Parathyroid adenoma (tissue), 2 donors: ENCODE results near the gene PSMB5.

Experiments used
- H2AFZ ChIP-seq: fragments of 300-600 bp; sonication (generic); one replicate; pipeline ENCODE4 v1.7.0; 2017; ENCODE audit warnings: antibody characterized with exemption, mild to moderate bottlenecking
- H3K27ac ChIP-seq: fragments of 300-600 bp; sonication (generic); one replicate; pipeline ENCODE4 v1.7.0; 2017
- H3K27me3 ChIP-seq: fragments of 300-600 bp; sonication (generic); one replicate; pipeline ENCODE4 v1.7.0; 2017; ENCODE audit warnings: low read length; ENCODE audit not compliant: control insufficient read depth, insufficient read depth
- H3K36me3 ChIP-seq: fragments of 300-600 bp; sonication (generic); one replicate; pipeline ENCODE4 v1.7.0; 2017; ENCODE audit warnings: low read length; ENCODE audit not compliant: control insufficient read depth, insufficient read depth
- H3K4me1 ChIP-seq: fragments of 300-600 bp; sonication (generic); one replicate; pipeline ENCODE4 v1.7.0; 2017; ENCODE audit warnings: control low read depth
- H3K4me2 ChIP-seq: fragments of 300-600 bp; sonication (generic); one replicate; pipeline ENCODE4 v1.7.0; 2017; ENCODE audit warnings: low read length
- H3K4me3 ChIP-seq: fragments of 300-600 bp; sonication (generic); one replicate; pipeline ENCODE4 v1.7.0; 2017; ENCODE audit warnings: low read depth, low read length
- H3K79me2 ChIP-seq: fragments of 300-600 bp; sonication (generic); one replicate; pipeline ENCODE4 v1.7.0; 2017; ENCODE audit warnings: control low read depth
- H3K9ac ChIP-seq: fragments of 300-600 bp; sonication (generic); one replicate; pipeline ENCODE4 v1.7.0; 2017; ENCODE audit warnings: mild to moderate bottlenecking
- H3K9me3 ChIP-seq: fragments of 300-600 bp; sonication (generic); one replicate; pipeline ENCODE4 v1.7.0; 2017; ENCODE audit warnings: low read length; ENCODE audit not compliant: control insufficient read depth
- CTCF ChIP-seq: fragments of 300-600 bp; sonication (generic); IDR thresholded peaks from one replicate; pipeline ENCODE4 v1.7.0; 2017; ENCODE audit warnings: antibody characterized with exemption, mild to moderate bottlenecking
- donor health status: primary hyperparathyroidism.

Gene PSMB5

GRCh38 chr14:22998329-22999012 is 36.2 kb downstream of the PSMB5 start:
- Histone ChIP-seq H2AFZ (no peak overlapping the region), H3K9ac (no peak overlapping the region), H3K9me3 (no peaks in the 10 kb centered on the region), H3K4me3 (no peak overlapping the region), H3K4me1 (no peaks in the 10 kb centered on the region), H3K79me2 (peaks cover 2% of the 10 kb centered on the region), H3K4me2 (no peak overlapping the region), H3K36me3 (no peaks in the 10 kb centered on the region), H3K27ac (no peak overlapping the region), H3K27me3 (no peaks in the 10 kb centered on the region)
- no peak for TF ChIP-seq CTCF

GRCh38 chr14:22997676-22998323 is 36.9 kb downstream of the PSMB5 start:
- Histone ChIP-seq H2AFZ (no peak overlapping the region), H3K27me3 (no peaks in the 10 kb centered on the region), H3K79me2 (peaks cover 2% of the 10 kb centered on the region), H3K9me3 (no peaks in the 10 kb centered on the region), H3K4me2 (no peak overlapping the region), H3K4me1 (no peaks in the 10 kb centered on the region), H3K4me3 (no peak overlapping the region), H3K9ac (no peak overlapping the region), H3K36me3 (no peaks in the 10 kb centered on the region), H3K27ac (no peak overlapping the region)
- TF ChIP-seq CTCF: no peak

DNA sequence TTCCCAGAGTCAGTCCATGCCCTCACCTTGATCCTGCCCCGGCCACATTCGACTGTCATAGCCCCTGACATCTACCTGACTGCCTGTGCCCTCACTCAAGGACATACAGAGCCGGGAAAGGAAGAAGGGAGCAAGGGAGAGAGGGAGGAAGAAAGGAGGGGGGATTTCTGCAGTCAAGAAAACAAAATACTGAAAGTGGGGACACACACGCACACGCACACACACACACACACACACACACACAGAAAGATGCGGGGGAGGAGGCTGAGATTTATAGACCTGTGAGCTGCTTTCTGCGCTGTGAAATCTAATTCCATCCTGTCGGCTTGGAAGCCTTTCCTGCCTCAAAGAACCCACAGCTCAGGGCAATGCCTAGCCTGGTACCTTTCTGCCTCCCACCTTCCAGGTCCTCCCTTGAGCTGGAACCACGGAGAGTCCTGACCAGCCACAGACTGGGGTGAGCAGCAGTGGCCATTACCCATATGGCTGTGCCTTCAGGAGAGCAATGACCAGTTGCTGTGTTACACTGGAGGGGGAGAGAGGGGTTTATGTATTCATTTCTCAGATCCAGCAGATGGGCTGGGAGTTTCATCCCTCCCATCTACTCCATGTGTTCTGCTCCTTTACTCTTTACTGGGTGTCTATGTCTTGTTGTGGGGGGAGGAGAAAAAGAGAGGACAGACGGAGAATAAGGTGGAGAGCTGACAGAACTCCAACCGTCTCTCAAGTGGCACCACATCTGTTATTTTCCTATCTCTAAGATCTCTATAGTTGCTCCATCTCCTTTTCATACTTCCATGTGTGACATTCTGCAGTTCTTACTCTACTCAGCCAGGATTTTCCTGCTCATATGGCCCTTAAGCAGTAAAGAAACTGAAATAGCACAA is 37.7 kb downstream of the PSMB5 start:
- H3K4me3 ChIP-seq: no peak overlapping the region
- H3K79me2 ChIP-seq: peaks cover 2% of the 10 kb centered on the region
- no peaks in the 10 kb centered on the region for H3K9me3 ChIP-seq
- no peak overlapping the region for H3K9ac ChIP-seq
- no peak for TF ChIP-seq CTCF
- no peaks in the 10 kb centered on the region for H3K36me3 ChIP-seq
- no peaks in the 10 kb centered on the region for H3K27me3 ChIP-seq
- H2AFZ ChIP-seq: no peak overlapping the region
- no peak overlapping the region for H3K27ac ChIP-seq
- H3K4me2 ChIP-seq: no peak overlapping the region
- H3K4me1 ChIP-seq: no peaks in the 10 kb centered on the region

DNA sequence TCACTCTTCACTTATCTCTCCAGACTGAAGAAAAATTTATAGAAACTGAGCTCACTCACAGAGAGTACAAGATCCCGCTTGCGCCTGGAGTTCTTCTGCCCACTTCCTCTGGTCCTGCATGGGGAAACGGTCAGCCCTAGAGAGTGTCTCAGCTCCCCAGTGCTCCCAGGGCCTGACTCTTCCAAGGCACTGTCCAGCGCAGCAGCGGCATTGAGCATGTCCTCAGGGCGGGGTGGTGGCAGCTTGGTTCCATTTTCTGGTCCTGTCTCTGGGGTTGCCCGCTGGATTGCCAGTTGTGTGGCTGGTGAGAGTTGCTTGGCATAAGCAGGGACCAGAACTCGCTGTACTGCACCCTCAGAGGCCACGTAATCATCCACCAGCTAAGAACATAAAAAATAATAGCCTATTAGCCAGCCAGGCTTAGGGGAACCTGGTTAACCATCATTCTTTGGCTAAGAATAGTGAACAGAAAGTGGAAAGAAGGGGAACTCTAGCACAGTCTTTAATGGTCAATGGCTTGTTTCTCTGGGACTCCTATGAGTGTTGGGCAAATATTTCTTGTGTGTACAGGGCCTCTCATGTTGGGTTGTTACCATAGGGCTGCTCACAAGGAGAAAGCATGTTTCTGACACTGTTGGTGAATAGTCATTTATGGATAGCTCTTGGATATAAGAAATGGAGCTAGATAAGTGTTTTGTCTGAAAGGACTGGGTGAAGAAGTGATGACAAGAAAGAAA is 38.6 kb downstream of the PSMB5 start:
- Histone ChIP-seq H3K9ac (no peak overlapping the region), H3K4me2 (no peak overlapping the region), H2AFZ (no peak overlapping the region), H3K4me1 (no peaks in the 10 kb centered on the region), H3K79me2 (peaks cover 2% of the 10 kb centered on the region), H3K27me3 (no peaks in the 10 kb centered on the region), H3K27ac (no peak overlapping the region), H3K4me3 (no peak overlapping the region), H3K9me3 (no peaks in the 10 kb centered on the region), H3K36me3 (no peaks in the 10 kb centered on the region)
- TF ChIP-seq CTCF: no peak
